Fibroblast of lung (primary cell): ENCODE data around the gene C17orf50.

Experiments
- CTCF ChIP-seq, 2 donors: IDR thresholded peaks in 1 of 2; conservative IDR thresholded peaks in 1 of 2; 1 replicate in 1 of 2; 2 replicates in 1 of 2; pipeline ENCODE4 v1.5.1; 2011 to 2012; ENCODE audit warnings: low read length in 2 of 2, control low read depth in 1 of 2, inconsistent platforms in 1 of 2, low read depth in 1 of 2, mild to moderate bottlenecking in 1 of 2
- EZH2 ChIP-seq: IDR thresholded peaks from 2 replicates; pipeline ENCODE4 v1.5.1; 2012; ENCODE audit warnings: low read length, control low read depth, mild to moderate bottlenecking; ENCODE audit errors: missing control alignments

- TF ChIP-seq CTCF (conservative IDR thresholded peaks at IDR 0.05 in 1 of 2, IDR thresholded peaks at IDR 0.05 in 1 of 2; ENCODE audit: low read depth in 1 of 2, low read length in 2 of 2) (no peak), EZH2 (no peak)
Measured at GRCh38 chr17:35801583-35802224, 41.0 kb downstream of the C17orf50 start.
